GM12872 (cell line): ENCODE measurements around the gene ACSM2B.

Experiments used
- TF ChIP-seq, protein P1 (sequence below): IDR thresholded peaks from 3 replicates; pipeline ENCODE4 v1.5.1; 2011; ENCODE audit warnings: low read depth, mild to moderate bottlenecking, low read length, moderate library complexity; ENCODE audit not compliant: insufficient read depth

Gene ACSM2B

DNA sequence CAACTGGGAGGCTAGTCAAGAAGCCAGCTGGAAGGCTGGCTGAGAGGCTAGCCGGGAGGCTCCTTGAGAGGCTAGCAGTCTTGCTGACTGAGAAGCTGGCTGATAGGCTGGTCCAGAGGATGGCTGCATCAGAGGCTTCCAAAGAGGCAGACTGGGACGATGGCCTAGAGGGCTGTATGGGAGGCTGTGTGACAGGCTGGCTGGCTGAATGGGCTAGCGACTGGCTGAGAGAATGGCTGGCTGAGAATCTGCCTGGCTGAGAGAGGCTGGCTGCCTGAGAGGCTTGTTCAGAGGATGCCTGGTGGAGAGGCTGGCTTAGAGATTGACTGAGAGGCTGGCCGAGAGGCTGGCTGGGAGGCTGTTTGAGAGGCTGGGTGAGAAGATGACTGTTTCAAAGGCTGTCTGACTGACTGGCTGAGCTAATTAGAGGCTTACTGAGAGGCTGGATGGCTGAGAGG is 34.8 kb upstream of the ACSM2B start:
- TF ChIP-seq, protein P1, sequence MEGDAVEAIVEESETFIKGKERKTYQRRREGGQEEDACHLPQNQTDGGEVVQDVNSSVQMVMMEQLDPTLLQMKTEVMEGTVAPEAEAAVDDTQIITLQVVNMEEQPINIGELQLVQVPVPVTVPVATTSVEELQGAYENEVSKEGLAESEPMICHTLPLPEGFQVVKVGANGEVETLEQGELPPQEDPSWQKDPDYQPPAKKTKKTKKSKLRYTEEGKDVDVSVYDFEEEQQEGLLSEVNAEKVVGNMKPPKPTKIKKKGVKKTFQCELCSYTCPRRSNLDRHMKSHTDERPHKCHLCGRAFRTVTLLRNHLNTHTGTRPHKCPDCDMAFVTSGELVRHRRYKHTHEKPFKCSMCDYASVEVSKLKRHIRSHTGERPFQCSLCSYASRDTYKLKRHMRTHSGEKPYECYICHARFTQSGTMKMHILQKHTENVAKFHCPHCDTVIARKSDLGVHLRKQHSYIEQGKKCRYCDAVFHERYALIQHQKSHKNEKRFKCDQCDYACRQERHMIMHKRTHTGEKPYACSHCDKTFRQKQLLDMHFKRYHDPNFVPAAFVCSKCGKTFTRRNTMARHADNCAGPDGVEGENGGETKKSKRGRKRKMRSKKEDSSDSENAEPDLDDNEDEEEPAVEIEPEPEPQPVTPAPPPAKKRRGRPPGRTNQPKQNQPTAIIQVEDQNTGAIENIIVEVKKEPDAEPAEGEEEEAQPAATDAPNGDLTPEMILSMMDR = no peak

DNA sequence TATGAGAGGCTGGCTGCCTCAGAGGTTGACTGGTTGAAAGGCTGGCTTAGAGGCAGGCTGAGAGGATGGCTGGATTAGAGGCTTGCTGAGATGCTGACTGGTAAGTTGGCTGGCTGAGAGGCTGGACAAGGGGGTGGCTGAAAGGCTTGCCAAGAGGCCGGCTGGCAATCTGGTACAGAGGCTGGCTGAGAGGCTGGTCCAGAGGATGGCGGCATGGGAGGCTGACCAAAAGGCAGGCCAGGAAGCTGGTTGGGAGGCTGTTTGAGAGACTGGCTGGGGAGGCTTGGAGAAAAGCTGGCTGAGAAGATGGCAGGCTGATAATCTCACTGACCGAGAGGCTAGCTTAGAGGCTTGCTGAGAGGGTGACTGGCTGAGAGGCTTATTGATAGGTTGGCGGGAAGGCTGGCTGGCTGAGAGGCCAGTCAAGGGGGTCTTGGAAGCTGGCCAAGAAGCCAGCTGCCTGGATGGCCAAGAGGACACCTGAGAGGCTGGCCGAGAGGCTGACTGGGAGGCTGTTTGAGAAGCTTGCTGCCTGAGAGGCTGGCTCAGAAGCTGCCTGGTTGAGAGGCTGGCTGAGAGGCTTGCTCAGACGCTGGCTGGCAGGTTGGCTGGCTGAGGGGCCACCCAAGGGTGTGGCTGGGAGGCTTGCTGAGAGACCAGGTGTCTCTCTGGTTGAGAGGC is 34.2 kb upstream of the ACSM2B start:
- TF ChIP-seq, protein P1 = no peak

DNA sequence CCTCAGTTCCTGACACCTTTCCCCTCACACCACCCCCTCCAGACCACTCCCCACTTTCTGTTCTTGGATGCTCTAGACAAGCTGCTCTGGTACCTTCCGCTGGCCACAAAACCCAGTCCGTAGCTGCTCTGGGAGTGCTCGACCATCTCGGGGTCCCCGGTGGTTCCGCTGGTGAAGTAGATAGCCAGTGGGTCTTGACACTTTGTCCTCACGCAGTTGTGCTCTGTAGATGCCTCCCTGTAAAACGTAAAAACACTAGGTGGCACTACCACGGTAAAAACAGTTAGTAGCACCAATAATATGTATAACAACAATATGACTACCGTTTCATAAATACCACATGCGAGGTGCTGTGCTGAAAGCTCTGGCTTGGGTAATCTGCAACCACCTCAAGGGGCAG is 26.0 kb upstream of the ACSM2B start:
- TF ChIP-seq, protein P1 = peak; percentile 39; the same call in 2 of the 3 replicates

DNA sequence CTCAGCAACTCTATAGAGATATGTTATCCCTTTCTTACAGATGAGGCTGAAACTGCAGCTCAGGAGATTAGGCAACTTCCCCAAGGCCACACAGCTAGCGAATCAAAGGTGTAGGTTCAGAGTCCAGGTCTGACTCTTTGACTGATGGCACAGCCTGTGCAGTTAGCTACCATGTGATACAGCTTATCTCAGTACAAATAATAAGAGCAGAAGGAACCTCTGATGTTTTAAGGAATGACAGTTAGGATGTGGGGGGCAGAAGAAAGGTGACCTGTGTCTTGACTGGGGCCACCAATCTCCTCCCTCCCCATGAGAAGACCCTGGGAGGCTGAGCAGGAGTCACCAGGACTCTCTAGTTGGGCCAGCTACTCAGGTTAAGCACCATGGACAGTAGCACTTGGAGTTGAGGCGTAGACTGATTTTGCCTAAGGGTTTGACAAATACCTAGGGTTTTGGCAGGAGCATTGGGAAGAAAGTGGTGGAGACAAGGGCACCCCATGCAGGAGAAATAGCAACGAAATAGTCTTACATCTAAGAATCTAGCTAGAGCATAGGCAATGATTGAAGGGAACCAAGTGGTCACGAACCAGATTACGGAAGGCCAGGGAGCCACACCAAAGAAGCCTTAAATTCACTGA is 22.8 kb upstream of the ACSM2B start:
- TF ChIP-seq, protein P1 = no peak

DNA sequence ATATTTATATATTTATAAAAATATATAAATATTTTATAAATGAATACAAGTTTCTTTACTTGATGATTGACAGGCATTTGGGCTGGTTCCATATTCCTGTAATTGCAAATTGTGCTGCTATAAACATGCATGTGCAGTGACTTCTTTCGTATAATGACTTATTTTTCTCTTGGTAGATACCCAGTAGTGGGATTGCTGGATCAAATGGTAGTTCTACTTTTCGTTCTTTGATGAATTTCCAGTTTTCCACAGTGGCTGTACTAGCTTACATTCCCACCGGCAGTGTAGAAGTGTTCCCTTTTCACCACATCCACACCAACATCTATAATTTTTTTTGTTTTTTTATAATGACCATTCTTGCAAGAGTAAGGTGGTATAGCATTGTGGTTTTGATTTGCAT is 7.8 kb downstream of the ACSM2B start:
- TF ChIP-seq, protein P1 = no peak

DNA sequence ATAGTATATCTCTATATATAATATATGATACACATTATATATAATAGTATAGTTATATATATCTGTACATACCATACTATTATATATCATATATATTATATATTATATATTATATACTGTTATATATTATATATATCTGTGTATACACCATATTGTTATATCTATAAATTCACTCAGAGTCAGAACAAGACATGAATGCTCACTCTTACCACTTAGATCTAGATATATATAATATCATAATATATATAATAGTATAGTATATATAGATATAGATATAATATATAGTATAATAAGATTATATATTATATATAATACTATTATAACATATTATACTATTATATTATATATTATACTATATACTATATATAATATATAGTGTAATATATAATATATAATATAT is 9.3 kb downstream of the ACSM2B start:
- TF ChIP-seq, protein P1 = no peak

DNA sequence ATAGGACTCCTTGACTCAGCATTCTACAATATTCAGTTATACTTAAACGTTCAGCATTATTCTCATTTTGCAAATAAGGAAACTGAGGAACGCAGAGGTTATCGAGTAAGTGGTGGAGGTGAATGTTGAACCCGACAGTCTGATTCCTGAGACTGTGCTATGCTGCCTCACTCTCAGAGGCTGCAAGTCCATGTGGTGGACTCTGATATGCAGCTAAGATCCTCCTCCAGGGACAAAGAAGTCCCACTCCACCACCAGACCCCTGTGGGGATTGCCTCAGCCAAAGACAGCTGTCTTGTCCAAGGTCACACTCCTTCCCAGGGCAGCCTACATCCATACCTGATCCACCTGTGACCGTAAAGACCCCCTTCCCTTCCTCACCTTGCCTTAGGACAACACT is 37.5 kb downstream of the ACSM2B start:
- TF ChIP-seq, protein P1 = no peak
